NCI-H2081 (cell line): Measurements from ENCODE around the gene CHST11.

Source experiments
- DNase-seq, 2 experiments: peaks; one replicate each; lab custom pipeline; 2025; lab: John Stamatoyannopoulos, UW

The CHST11 gene

GRCh38 chr12:104720339-104721038 lies 263.7 kb downstream of the CHST11 start:
- DNase-seq: no peak

GRCh38 chr12:104721039-104721405 lies 264.3 kb downstream of the CHST11 start:
- DNase-seq: no peak

GRCh38 chr12:104721936-104722335 lies 265.2 kb downstream of the CHST11 start:
- DNase-seq: no peak

GRCh38 chr12:104722601-104723534 lies 266.1 kb downstream of the CHST11 start:
- DNase-seq: no peak

- no peak for DNase-seq
Measured at GRCh38 chr12:104723895-104724294, 267.1 kb downstream of the CHST11 start.

GRCh38 chr12:104724992-104725585 lies 268.3 kb downstream of the CHST11 start:
- no peak for DNase-seq

GRCh38 chr12:104725610-104726009 lies 268.9 kb downstream of the CHST11 start:
- no peak for DNase-seq

- no peak for DNase-seq
Measured at GRCh38 chr12:104727726-104728465, 271.1 kb downstream of the CHST11 start.

GRCh38 chr12:104729091-104729490 lies 272.3 kb downstream of the CHST11 start:
- DNase-seq: no peak

GRCh38 chr12:104729610-104730446 lies 273.1 kb downstream of the CHST11 start:
- no peak for DNase-seq

- no peak for DNase-seq
Measured at GRCh38 chr12:104730763-104731162, 274.0 kb downstream of the CHST11 start.

GRCh38 chr12:104733717-104734175 lies 277.0 kb downstream of the CHST11 start:
- peak; percentile 25 to 43 for DNase-seq

GRCh38 chr12:104734541-104735095 lies 277.9 kb downstream of the CHST11 start:
- DNase-seq: peak in 1 of 2 experiments; percentile 4

GRCh38 chr12:104735801-104736200 lies 279.1 kb downstream of the CHST11 start:
- no peak for DNase-seq

- no peak for DNase-seq
Measured at GRCh38 chr12:104736307-104736706, 279.6 kb downstream of the CHST11 start.

- DNase-seq: no peak
Measured at GRCh38 chr12:104737113-104737512, 280.4 kb downstream of the CHST11 start.

- DNase-seq: peak in 1 of 2 experiments; percentile 27
Measured at GRCh38 chr12:104737791-104738301, 281.1 kb downstream of the CHST11 start.

- no peak for DNase-seq
Measured at GRCh38 chr12:104738331-104738730, 281.6 kb downstream of the CHST11 start.

- no peak for DNase-seq
Measured at GRCh38 chr12:104738776-104739642, 282.3 kb downstream of the CHST11 start.
